Superior temporal gyrus (tissue), 1 donor: ENCODE measurements around the gene CDC42BPB.

Experiments
- DNase-seq: peaks from one replicate; pipeline ENCODE4 v3.0.0-alpha.2; 2016; ENCODE audit errors: extremely low spot score

The CDC42BPB gene

DNA sequence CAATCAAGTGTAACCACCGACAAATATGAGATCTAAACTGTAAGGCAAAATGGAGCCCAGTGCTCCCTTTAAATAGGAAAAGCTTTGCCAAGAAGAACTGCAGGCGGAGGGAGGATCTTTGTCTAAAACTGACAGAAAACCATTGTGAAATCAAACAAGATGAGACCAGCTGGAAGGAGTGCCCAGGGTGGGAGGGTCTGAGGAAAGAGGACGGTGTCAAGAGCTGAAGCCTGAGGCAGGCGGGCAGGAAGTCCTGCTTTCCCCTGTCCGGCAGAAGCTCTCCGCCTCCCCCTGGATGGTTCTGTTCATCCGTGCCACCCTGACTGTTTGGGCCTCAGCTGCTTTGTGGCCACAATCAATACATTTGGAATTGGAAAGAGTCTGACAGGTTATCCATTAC lies 37.5 kb downstream of the CDC42BPB start:
- peak; percentile 73 for DNase-seq

DNA sequence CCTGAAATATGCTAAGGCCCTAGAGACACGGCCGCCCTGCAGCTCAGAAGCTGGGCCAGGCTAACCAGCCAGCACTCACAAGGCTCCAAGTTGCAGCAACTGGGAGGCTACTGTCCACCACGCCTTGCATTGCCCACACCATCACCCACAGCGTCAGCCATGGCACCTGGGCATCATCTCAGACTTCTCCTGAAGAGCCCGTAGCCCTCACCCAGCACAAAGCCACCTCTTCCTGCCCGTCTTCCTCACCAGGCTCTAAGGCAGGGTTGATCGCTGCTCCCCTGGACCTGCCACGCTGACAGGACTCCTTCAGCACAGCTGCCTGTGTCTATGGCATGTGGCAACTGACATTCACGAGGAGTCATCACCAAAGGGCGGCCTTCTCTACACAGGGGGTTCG lies 38.1 kb downstream of the CDC42BPB start:
- DNase-seq: no peak

- no peak for DNase-seq
Measured at GRCh38 chr14:103016594-103016993, 40.8 kb downstream of the CDC42BPB start.

DNA sequence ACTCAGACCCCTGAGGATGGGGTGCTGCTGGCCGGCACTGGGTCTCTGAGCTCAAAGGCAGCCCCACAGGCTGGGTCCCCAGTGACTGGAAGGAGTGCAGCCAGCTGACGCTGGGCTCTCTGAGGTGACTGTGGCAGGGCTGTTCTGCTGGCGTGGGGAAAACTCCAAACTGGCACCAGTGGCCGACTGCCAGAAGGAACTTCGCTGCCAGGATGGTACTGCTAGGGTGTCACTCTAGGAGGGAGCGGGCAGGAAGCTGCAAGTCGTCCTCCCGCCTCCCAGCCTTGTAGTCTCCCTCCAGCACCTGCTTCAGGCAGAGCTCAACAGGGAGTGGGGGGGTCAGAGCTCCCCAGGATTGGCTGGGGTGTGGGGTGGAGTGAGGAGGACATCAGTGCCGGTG lies 41.3 kb downstream of the CDC42BPB start:
- no peak for DNase-seq

DNA sequence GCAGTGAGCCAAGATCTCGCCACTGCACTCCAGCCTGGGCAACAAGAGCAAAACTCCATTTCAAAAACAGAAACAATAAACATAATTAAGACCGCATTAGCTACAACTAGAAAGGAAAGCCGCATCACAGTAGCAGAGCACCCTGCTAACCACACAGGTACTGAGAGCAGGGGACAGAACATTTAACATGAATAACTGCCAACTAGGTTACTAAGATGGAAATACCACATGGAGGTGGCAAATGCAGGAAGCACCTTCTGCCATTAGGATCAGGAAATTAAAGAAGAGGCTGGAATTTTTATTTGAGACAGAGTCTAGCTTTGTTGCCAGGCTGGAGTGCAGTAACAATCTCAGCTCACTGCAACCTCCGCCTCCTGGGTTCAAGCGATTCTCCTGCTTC lies 41.9 kb downstream of the CDC42BPB start:
- DNase-seq: no peak

DNA sequence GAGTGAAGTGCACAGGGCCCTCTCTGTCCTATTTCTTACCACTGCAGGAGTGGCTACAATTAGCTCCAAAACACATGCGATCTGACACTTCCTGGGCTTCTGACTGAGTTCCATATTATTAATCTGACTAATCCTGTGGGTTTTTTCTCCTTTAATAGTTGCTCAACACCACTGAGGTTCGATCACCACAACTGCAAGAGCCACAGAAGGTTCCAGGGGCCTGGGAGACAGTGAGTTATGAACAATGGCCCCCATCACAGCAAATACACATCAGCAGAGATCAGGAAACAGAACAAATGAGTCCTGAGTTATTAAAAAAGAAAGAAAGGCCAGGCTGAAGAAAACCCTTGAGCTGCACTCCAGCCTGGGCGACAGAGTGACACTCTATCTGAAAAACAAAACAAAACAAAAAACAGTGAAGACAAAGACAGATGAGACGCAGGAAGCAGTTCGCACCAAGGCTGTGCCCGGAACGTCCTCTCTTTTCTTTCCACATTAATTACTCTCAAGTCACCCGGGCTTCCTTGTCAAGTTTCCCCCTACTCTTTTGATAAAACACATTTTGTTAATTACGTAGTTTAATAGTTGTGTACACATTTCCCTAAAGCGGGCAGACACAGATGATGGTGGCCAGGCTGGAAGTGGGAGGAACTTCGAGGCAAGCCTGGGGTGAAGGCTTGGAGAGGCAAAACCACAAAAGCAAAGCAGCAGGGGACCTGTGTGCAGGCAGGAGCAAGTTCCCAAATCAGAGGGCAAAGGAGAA lies 42.7 kb downstream of the CDC42BPB start:
- DNase-seq: peak; percentile 55

DNA sequence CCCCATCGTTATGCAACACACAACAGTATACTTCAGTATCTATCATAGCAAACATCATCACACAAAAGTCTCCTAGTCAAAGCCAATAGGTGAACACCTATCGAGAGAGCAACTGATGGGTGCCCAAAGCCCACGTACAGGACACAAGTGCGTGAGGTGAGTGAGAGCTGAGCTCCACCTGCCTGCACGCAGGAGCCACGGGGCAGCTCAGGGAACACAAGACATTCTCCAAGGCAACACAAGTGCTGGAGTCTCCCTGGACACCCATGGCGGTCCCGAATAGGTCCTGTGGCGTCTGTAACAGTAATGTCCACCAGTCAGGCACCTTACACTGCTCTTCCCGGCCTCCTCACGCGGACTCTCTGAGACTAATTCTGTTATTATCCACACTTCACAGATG lies 44.3 kb downstream of the CDC42BPB start:
- DNase-seq: no peak

DNA sequence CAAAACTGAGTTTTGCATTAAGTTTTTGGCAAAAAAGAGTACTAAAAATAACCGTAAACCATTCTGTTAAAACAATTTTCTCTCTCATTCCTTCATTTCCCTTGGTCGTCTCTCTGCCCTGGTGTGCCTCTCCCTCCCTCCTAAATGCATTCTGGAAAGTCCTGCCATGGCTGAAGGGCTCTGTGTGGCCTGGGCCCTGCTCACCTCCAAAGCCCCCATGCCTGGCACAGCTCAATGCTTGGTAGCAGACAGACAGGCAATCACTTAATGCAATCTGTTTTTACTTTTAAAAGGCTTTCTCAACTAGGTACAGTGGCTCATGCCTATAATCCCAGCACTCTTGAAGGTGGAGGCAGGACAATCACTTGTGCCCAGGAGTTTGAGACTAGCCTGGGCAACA lies 47.8 kb downstream of the CDC42BPB start:
- DNase-seq: no peak

DNA sequence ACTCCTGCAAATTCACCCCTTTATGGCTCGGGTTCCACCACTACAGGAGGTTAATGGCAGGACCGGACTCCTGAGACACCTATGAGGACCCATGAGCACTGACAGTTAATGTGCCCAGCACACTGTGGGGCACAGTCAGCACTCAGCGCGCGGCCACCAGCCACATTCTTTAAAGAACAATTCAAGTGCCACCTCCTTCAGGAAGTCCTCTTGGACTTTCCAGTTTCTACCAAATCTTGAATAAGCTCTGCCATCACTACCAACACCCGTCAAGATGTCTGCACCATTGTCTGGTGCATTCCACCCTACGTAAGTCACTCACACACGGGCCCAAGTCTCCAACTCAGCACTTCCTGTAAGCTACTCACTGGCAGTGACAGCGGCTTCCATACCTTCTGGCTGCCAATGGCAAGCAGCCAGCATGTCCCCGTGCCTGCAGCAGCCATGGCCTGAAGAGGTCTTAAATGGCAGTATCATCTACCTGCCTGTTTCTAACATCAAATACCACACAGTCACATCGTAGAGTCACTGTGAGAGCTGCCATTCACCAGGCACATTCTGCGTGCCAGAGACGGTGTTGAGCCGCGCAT lies 48.5 kb downstream of the CDC42BPB start:
- DNase-seq: no peak

- DNase-seq: no peak
Measured at GRCh38 chr14:103008126-103008525, 49.2 kb downstream of the CDC42BPB start.

- DNase-seq: peak; percentile 86
Measured at GRCh38 chr14:103007555-103007954, 49.8 kb downstream of the CDC42BPB start.

DNA sequence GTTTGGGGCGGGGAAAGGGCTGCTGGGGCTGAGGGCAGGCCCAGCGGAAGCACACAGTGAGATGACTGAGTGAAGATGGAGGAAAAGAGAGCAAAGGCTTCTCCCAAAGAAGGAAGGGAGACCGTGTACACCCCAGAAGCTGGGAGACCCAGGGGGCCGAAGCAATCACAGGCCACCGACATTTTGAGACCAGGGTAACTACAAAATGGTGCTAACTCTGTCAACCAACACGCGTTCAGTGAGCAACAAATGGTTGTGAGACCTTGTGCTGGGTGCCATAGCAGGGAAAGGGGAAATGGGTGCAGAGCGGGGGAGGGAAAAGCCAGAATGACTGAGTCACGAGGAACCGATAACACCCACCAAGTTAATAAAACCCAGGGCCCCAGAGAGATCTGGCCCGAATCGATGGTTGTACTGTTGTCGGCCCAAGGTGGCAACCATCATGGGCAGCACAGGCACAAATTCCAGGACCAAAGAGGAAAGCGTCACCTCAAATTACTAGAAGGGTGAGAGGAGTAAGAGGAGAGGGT lies 50.3 kb downstream of the CDC42BPB start:
- no peak for DNase-seq

DNA sequence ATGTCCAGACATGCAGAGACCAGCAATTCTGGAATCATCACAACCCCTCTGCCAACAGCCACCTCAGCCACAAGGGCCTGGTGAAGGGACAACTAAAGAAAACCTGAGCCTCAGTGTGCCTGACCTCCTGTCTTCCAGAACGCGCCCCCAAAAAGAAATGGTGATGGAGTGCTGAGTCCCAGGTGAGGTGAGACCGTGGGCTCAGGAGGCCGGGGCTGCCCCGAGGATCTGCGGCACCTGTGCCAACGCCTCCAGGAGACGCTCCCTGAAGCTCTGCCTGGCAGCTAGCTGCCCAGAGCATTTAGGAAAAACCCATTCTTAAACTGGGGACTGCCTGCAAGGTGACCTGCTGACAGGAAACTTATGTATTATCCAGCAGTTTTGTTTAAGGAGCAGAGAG lies 51.2 kb downstream of the CDC42BPB start:
- no peak for DNase-seq

- no peak for DNase-seq
Measured at GRCh38 chr14:103003850-103004249, 53.5 kb downstream of the CDC42BPB start.

DNA sequence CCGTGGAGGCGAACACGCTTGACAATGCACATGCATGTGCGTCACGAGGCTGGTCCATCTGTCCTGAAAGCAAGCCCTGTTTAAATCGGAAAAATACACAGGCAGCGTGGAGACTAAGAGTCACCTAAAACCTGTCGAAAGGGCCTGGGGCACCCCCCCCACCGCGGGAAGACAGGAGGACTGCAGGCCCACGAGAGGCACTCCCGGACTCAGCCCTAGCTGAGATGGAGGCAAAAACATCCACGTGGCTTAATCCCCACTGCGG lies 54.1 kb downstream of the CDC42BPB start:
- DNase-seq: no peak

DNA sequence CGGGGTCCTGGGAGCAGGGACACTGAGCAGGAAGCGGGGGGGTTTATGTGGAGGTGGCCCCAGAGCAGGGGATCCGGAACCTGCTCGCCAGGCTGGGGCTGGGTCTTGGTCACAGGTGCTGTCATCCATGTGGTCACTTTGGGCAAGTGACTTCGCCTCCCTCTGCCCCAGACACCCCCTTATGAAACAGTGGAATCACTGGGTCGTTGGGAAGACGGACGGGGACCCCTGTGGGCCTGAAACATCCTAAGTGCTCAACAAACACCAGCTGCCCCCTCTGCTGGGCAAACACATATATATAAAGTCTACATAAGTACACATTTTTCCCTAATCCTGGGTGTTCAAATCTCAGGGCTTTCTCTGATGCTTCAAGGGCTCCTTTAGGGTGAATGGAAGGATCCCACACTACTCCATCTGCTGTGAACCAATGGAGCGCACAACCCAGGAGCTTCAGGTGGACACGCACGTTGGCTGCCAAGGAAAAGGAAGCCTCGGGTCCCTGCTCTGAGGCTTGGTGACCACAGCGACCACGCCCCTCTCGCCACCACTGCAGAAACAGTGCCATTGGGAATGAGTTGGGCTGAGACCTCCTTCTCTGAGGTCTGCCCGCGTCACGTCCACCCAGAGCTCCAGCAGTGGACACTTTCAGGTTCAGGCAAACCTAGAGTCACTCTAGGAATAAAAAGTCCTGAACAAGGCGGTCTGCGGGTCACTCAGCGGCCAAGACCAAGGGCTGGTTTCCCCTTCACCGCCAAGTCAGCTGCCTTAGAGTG lies 54.6 kb downstream of the CDC42BPB start:
- no peak for DNase-seq

DNA sequence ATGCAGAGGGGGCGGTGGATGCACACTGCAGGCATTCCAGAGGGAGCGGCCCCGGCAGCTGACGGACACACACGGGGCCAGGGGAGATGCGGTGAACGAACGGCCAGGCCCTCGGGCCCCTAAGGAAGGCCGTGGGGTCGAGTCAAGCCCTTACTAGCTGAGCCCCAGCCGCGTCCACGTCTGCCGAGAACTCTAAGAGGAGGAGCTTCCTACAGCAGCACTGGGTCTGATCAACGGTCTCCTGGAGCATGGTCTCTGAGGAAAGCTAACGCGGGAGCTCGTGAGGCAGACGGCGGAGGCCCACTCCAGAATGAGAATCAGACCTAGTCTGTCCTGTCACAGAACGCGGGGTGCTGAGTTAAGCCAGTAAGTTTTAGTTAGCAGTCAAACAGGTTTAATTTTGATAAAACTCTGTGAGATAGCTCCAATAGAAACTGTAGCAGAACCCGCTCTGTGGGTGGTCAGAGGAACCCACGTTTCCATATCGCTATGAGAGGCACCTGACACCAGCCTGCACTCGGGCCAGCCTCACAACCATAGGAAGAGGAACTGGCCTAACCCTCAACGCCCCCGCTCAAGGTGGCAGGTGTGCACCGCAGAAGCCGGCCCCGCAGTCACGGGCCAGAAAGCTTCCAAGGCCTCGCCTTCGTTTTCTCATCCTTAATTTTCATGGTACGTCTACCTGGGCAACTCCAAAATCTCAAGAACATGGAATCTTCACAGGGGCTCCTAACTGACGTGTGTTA lies 55.5 kb downstream of the CDC42BPB start:
- DNase-seq: no peak

- no peak for DNase-seq
Measured at GRCh38 chr14:103001226-103001625, 56.1 kb downstream of the CDC42BPB start.

GRCh38 chr14:103000291-103000921 lies 56.9 kb downstream of the CDC42BPB start:
- DNase-seq: no peak

DNA sequence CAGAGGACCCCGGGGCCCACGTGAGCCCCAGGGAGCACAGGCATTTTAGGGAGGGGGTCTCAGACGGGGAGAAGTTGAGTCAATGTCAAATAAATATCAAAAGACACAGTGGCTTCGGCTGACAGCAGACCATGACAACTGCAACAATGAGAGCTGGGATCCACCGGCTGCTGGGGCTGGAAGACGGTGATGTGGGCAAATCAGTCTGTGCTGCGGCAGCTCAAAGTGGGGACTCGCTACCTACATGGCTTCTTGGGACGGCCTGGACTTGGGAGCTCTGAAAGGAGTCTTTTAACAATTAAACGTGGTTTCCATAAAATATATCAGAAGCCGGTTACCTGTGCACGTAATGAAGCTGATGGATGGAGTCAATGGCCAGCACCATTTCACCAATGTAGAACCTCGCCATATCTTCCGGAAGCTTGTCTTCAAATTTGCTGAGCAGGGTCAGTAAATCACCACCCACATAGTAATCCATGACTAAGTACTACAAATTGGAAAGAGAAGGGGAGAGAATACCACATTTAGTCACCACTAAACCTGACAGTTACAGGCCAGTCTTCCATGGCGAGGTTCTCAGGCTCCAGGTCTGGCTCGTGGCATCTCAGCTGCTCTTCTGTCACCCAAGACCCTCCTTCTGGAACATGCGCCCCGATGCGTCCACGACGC lies 58.0 kb downstream of the CDC42BPB start:
- no peak for DNase-seq

DNA sequence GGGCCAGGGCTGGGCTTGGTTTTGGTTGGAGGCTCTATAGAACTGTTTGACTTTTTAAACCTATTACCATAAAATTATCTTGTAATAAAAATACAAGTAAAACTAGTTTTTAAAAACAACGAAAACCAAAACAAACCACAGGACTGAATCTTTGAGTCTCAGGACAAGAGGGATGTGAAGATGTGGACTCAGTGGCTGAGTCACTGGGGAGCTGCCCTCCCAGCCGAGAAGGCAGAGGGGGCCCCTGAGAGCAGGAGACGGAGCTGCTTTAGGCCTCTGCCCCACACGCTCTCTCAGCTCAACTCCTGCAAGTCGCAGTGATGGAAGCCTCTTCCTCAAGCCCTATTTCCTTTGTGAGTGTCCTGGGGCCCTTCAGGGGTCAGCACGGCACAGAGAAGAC lies 59.0 kb downstream of the CDC42BPB start:
- no peak for DNase-seq
